HG02588 (cell line): ENCODE measurements around the gene CORIN.
A peak's percentile ranks its signal among the peaks of the same experiment; 100 is the strongest.
"Not testable (repeated sequence)": the region's sequence is repeated elsewhere in the genome, so short reads cannot be mapped to it uniquely, and the experiment has no call there.

Source experiments
- ATAC-seq: cut with Tn5 transposase; IDR thresholded peaks from one replicate; pipeline ENCODE4 v1.9.1; 2021; ENCODE audit warnings: mild to moderate bottlenecking, moderate library complexity; ENCODE audit not compliant: unreplicated experiment

CORIN gene

DNA sequence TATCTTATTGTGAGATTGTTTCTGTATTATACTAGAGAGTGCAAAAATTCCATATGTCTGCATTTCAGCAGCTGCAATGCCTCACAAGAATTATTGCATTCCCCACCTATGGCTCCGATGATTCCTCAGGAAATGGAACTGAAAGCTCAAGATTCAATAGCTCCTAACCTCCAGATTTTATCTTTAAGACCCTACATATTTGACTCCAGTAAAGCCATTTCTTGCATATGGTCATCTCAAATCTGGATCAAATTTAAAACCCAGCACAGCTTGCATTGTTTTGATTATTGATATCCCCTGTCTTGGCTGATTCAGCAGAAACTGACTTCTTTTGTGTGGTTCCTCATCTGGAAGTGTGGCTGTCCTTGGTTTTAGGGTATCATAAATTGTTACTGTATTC is 142.6 kb downstream of the CORIN start:
- no peak for ATAC-seq

DNA sequence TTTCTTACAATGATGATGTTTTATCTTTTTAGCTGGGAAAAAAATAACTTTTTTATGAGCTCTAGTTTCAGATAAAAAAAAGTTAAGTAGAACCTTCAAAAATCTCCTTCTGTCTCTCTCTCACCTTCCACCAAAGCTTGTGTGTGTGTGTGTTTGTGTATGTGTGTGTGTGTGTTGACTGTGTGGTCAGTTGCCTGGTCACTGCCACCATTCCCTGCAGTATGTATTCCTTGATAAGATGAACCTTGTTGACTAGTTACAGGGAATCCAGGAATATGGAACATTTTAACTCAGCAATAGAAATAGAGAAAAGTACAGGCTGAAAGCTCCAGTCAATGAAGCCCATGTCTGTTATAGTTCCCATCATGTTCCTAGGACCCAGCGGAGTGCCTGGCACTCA is 143.5 kb downstream of the CORIN start:
- no peak for ATAC-seq

DNA sequence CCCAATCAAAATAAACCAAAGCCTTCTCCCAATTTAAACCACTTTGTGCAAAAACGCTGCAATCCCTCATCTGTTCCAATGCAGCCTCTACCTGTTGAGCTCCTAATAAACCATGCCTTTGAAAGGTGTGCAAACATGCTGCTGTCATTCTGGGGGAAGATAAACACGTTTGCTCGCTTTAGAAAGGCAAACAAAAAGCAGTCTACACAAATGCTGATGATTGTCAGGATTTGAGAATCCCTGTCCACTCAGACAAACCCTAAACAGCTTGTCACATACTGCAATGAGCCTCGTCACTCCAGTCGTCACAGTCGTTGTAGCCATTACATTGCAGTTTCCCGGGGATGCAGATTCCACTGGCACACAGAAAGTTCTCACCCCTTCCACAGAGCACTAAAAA is 145.2 kb downstream of the CORIN start:
- ATAC-seq = no peak

DNA sequence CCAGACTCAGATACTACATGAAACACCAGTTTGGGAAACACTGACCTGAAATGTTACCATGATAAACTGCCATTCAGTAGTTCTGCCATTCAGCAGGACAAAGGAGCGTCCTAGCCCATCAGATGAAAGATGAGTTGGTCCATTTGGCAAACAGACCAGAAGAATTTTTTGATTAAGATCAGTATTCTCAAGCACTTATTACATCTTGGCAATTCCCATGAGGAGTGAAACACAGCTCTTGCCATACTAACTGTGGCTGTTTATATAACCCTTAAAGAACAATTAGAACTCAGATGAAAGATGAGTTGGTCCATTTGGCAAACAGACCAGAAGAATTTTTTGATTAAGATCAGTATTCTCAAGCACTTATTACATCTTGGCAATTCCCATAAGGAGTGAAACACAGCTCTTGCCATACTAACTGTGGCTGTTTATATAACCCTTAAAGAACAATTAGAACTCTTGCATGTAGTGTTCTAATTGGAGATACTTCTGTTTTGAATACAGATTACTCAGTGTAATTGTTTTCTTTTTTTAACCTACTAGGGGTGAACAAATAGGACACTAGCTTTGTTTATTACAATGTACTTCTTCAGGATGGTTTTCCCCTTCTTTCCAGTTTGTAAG is 146.0 kb downstream of the CORIN start:
- ATAC-seq = not testable (repeated sequence)

DNA sequence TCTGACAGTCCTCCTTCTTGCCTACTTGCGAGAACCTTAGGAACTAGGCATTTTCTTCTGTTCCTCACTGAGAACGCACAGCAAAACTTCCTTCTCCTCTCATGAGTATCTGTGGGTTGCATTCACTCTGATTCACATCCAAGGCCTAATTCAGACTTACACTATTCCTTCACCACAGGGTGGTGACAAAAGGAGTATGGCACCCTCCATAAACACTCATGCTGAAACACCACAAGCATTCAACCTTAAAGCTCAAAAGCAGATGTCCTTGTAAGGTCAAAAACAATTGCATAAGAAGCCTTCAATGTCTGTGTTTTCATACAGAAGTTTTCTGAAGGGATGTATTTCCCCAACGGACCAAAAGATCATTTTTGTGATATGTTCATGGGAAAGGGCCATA is 147.3 kb downstream of the CORIN start:
- ATAC-seq = no peak

DNA sequence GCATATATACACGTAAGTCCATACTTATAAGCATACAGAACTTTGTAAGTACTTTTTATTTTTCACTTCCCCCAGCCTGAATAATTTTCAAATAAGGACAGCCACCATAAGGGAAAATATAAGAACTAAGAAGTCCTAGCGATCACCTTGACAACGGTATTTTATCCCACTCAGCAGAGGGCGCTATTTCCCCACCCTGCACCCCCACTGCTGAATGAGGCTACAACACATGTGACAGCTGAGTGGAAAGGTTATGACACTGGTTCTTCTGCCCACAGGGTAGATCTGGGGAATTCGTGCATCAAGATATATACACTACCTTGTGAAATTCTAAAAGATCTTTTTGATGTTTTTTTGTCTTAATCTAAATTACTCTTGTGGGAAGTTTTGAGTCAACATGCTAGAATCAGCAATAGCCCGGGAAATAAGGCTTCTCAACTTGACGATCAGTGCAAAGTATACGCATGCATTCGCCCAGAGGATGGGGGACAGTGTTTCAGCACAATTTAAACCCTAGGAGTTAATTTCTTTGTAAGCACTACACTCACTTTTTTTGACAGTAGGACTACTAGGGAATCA is 151.5 kb downstream of the CORIN start:
- ATAC-seq = no peak

DNA sequence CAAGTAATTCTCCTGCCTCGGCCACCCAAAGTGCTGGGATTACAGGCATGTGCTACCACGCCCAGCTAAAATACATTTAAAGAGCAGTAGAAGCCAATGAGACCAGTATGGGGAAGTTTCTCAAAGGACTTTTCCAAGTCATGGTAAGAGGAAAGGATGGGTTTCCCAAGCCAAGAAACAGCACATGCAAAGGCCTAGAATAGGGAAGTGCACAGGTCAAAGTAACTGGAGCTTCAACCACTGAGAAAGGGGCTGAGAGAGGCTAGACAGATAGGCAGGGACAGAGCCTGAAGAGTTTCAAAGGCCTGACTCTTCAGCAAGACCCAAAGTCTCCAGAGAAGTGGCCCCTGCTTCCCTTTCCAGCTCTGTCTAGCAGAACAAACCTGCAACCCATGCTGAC is 162.1 kb downstream of the CORIN start:
- ATAC-seq = no peak

GRCh38 chr4:47674144-47674543 is 163.7 kb downstream of the CORIN start:
- ATAC-seq = no peak

- ATAC-seq = no peak
These were observed 165.2 kb downstream of the CORIN start for GRCh38 chr4:47672696-47673095.

- no peak for ATAC-seq
These were observed 167.9 kb downstream of the CORIN start for GRCh38 chr4:47669946-47670345.

GRCh38 chr4:47668810-47669408 is 169.0 kb downstream of the CORIN start:
- ATAC-seq = peak; percentile 74

- no peak for ATAC-seq
These were observed 169.6 kb downstream of the CORIN start for GRCh38 chr4:47668256-47668655.

- ATAC-seq = no peak
These were observed 170.3 kb downstream of the CORIN start for GRCh38 chr4:47667552-47667951.

GRCh38 chr4:47664051-47664826 is 173.6 kb downstream of the CORIN start:
- no peak for ATAC-seq

DNA sequence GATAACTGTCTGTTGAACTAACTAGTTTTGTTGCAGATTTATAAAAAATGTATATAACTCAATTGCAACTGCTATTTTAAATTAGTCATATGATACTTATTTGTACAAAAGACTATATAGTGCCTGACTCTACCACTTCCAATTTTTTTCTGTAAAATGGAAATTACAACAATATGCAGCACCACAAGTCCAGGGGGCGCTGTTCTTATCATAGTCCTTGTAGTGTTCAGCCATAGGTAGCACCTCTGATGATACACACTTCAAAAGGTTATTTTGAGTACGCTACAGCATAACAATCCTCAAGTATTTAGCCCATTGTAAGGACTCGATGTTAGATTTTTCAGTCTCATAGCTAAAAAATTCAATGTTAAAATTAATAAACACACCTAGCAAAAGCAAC is 174.9 kb downstream of the CORIN start:
- no peak for ATAC-seq

DNA sequence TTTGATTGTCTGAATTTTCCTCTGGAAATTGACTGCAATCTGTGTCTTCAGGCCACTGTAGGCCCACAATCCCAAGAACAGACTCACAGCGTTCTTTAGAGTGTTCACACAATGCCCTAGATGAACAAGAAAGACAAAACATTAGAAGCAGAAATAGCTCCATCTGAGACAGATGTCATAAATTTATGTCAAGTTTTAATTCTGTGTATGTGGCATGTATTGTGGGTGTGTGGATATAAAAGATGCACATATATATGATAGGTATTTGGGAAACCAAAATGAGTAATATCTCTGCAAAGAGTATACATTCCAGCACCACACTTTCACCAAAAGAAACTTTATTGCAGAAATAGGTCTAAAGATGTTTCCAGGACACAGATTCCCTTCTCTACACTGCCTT is 176.1 kb downstream of the CORIN start:
- ATAC-seq = no peak

GRCh38 chr4:47659342-47659741 is 178.5 kb downstream of the CORIN start:
- ATAC-seq = no peak

DNA sequence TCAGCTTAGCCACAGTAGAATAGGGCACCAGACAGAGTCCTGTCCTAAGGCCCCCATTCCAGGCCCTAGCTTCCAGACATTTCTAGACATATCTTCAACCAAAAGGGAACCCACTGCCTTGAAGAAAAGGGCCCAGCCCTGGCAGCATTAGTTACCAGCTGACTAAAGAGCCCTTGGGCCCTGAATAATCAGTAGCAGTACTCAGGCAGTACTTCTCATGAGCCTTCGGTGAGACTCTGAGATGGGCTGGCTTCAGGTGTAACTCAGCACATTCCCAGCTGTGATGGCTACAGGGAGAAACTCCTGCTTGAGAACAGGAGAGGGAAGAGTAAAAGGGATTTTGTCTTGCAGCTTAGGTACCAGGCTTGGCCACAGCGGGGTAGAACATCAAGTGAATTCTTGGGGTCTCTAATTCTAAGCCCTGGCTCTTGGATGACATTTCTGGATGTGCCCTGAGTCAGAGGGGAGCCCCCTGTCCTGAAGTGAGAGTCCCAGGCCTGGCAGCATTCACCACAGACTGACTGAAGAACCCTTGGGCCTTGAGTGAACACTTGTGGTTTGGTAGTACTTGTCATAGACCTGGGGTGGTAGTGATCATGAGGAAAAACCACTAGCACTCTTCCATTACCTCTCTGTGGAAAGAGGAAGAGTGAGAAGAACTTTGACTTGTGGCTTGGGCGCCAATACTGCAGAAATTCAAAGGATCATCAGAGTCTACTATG is 182.7 kb downstream of the CORIN start:
- ATAC-seq = no peak

DNA sequence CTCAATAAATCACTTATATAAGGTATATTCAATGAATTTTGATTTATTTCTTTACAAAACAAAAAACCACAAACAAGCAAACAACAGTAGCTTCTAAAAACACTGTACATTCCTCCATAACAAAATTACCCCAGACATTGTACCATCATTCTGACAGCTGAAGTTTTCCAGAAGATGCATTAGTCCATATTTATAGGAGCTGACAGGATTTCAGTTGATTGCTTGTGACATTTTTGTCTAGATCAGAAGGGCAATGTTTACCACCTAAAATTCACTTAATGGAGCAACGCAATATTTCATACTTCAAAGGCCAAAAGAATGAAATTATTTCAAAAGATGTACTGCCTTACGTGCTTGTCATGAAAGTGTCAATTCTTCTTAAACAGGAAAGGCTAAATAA is 185.8 kb downstream of the CORIN start:
- no peak for ATAC-seq

DNA sequence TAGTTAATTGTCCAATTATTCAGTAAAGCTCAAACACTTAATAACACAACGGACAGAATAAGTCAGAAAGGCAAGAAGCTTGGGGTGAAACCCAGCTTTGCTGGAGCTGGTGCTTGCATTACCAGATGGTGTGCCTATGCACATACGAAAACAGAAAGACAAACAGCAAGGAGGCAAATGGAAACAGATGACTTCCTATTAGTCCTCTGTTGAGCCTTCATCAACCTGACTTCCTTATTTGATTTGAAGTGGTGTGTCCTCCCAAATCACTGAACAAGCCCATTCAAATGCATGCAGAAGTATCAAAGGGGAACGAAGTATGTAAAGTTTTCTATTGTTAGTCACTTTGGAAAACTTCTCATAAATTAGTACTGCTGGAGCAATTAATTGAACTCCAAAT is 186.6 kb downstream of the CORIN start:
- no peak for ATAC-seq

GRCh38 chr4:47650584-47651130 is 187.2 kb downstream of the CORIN start:
- no peak for ATAC-seq
